HG03159 (cell line): ENCODE measurements around the gene BRD1.

ENCODE experiments used
- ATAC-seq: cut with Tn5 transposase; IDR thresholded peaks from one replicate; pipeline ENCODE4 v1.9.1; 2021; ENCODE audit warnings: mild to moderate bottlenecking, moderate library complexity; ENCODE audit not compliant: unreplicated experiment

The BRD1 gene

DNA sequence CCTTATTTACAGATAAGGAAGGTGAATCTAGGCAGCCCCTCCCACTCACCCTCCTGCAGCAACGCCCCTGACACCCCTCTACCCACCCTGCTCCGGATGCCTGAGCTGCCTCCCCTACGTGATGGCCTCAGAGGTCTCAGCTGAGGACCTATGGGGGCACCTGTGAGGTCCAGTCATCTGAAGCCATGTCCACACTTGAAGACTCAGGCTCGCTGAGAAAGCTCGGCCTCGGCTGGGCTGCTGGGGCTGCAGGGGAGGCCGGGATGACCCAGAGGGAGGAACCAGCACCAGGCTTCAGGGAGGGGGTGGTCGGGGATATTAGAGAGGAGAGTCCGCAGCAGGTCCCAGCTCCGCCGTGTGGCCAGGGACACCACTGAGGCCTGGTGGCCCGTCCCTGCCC, 92.8 kb downstream of the BRD1 start:
- ATAC-seq: no peak

DNA sequence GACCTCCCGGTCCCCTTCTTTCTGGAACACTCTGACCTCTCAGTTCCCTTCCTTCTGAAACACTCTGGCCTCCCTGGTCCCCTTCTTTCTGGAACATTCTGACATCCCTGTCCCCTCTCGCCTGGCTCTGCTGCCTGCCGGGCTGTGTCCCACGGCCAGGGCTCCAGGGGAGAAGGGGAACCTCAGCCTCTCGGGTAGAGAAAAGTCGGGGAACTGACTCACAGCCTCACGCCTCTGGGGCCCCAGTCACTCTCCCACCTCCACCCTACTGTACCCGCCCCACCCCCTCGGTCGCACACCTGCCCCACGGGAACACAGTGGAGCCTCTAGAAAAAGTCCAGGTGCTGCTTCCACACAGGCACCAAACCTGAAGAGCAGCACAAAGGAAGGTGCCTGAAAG, 93.3 kb downstream of the BRD1 start:
- no peak for ATAC-seq

DNA sequence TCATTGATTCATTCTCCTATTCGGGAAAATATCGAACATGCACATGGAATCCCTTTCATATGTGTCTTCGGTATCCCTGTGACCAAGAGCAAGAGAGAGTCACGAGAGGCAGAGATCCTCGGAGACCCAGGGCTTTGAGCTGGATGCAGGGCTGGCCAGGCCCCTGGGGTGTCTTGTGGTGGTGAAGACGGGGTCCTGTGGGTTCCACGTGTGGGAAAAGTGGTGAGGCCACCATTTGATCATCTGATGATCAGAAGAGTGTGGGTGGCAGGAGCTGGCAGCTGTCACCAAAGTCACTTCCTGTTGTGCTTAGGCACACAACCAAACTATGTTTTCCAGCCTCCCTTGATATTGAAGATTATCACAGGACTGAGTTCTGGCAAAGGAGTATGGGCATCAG, 94.0 kb downstream of the BRD1 start:
- no peak for ATAC-seq

- no peak for ATAC-seq
Measured at GRCh38 chr22:49730656-49731055, 97.0 kb downstream of the BRD1 start.

DNA sequence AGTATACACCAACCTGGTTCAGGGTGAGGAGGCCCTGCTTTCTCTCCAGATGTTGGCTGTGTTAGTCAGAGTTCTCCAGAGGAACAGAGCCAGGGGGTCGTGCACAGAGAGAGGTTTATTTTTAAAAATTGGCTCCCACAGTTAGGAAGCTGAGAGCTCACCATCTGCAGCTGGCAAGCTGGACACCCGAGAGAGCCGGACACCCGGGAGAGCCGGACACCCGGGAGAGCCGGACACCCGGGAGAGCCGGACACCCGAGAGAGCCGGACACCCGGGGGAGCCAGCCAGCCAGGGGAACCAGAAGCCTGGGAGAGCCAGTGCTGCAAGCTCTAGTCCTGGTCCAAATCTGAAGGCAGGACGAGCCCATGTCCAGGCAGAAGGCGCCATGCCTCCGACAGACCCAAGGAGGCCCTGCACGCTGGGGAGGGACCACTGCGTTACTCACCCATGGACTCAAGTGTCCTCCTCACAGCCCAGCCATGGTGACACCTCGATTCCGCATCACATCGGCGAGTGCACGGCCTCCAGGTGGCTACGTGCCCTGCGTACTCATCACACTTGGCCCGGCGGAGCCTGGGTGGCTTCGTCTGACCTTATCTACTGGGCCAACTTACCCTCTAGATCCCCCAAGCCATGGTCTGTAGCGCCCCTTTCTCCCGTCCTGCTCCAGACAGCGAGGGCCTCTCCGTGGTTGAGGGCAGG, 99.0 kb downstream of the BRD1 start:
- ATAC-seq: no peak

DNA sequence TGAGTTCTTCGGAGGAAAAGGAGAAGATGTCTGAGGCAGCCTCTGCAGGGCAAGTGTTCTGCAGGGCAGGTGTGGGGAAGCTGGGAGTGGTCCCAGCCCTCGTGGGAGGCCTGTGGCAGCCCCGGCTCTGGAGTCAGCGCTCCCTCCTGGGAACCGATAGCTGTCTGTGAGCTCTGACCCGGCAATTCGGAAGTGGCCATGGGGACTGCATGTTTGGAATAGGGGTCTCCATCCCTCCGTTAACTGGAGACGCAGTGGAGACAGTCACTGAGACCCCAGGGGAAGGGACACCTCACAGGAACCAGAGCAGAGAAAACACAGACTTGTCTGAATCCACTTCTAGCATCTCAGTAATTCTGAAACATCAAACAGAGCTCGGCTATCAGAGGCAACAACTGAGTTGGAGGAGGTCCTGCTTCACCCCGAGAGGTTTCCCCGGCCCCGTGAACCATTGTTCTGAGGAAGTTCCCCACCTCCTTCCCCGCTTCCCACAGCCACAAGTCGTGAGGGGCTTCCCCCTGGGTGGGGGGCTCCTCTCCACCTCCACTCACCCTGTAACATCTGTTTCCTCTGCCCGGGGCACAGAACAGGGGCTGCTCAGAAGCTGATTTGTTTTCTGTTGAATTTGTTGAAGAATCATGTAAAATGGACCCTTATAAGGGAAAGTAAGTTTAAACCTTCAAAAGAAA, 99.6 kb downstream of the BRD1 start:
- ATAC-seq: no peak

GRCh38 chr22:49727191-49727880, 100.3 kb downstream of the BRD1 start:
- ATAC-seq: no peak

DNA sequence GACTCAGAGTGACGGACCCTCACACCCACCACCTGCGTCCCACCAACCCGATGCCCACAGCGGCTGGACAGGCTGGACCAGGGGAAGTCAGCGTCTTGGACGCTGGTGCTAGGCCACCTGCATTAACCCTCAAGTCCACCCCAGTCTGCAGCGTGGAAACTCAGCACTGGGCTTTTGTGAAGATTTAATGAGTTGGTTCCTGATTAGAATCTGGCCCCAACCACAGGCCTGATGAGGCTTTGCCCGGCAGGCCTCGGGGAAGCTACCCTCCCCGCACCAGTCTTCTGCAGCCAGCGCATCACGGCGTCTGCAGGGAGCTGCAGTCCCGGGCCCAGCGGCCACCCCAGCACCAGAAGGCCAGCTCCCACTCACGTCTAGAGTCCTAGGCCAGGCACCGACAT, 101.0 kb downstream of the BRD1 start:
- ATAC-seq: no peak

GRCh38 chr22:49726022-49726681, 101.5 kb downstream of the BRD1 start:
- ATAC-seq: no peak

- ATAC-seq: no peak
Measured at GRCh38 chr22:49725516-49725915, 102.2 kb downstream of the BRD1 start.

- no peak for ATAC-seq
Measured at GRCh38 chr22:49724893-49725489, 102.7 kb downstream of the BRD1 start.

- no peak for ATAC-seq
Measured at GRCh38 chr22:49724030-49724892, 103.4 kb downstream of the BRD1 start.

- no peak for ATAC-seq
Measured at GRCh38 chr22:49723478-49724029, 104.1 kb downstream of the BRD1 start.
